Endothelial cell of umbilical vein (primary cell): Measurements from ENCODE around the gene AURKB. TPM values are rescaled to one million over a fixed set of nuclear protein-coding genes. Genes with fewer than 3 reads are reported as not detected.

ENCODE experiments used
- BruUV-seq: library from RNA; stranded (reverse); fragments of 400-500 nt; replicated peaks from 2 replicates; lab custom pipeline; 2021; lab: Mats Ljungman, UMichigan
- CTCF ChIA-PET: fragments of 300-600, 350-600 bp; sonication (Branson Sonifier 250); formaldehyde crosslinking; loops from one replicate; lab custom pipeline; 2021; ENCODE audit warnings: antibody characterized with exemption, inconsistent platforms; lab: Charles Lee
- POLR2A ChIA-PET: fragments of 300-600, 350-600 bp; sonication (Branson Sonifier 250); formaldehyde crosslinking; loops from one replicate; lab custom pipeline; 2021; ENCODE audit warnings: antibody characterized with exemption, inconsistent platforms; lab: Charles Lee
- DNase-seq: peaks from one replicate; pipeline ENCODE4 v3.0.0-alpha.2; 2011; ENCODE audit warnings: low read depth, low spot score
- FAIRE-seq: peaks from 2 replicates; lab custom pipeline; 2011; peaks lifted over from hg19 to GRCh38; lab: Jason Lieb, UNC
- H2AFZ ChIP-seq: 2 replicates; pipeline ENCODE4 v1.6.0; 2012; ENCODE audit warnings: low read depth, low read length, control low read depth, inconsistent platforms
- H3K27ac ChIP-seq: 2 replicates; pipeline ENCODE4 v1.5.1; 2011; ENCODE audit warnings: low read depth, mild to moderate bottlenecking, control low read depth, low read length, moderate library complexity; ENCODE audit not compliant: insufficient read depth
- H3K27me3 ChIP-seq, 2 experiments: 2 replicates each; pipeline versions ENCODE4 v1.6.0 to v1.6.1; 2011; ENCODE audit warnings: low read length in 2 of 2, mixed read lengths in 1 of 2; ENCODE audit not compliant: control insufficient read depth in 2 of 2, insufficient read depth in 2 of 2
- H3K36me3 ChIP-seq, 2 experiments: 2 replicates in 1 of 2; 3 replicates in 1 of 2; pipeline ENCODE4 v1.5.1; 2011; ENCODE audit warnings: low read length in 2 of 2, mild to moderate bottlenecking in 1 of 2, moderate library complexity in 1 of 2; ENCODE audit not compliant: control insufficient read depth in 2 of 2, insufficient read depth in 2 of 2; ENCODE audit errors: extremely low read depth in 1 of 2
- H3K4me1 ChIP-seq: 3 replicates; pipeline ENCODE4 v1.5.1; 2011; ENCODE audit warnings: mild to moderate bottlenecking, low read length; ENCODE audit not compliant: control insufficient read depth, insufficient read depth; ENCODE audit errors: extremely low read depth
- H3K4me2 ChIP-seq: 2 replicates; pipeline ENCODE4 v1.6.1; 2011; ENCODE audit warnings: low read length, control low read depth, mixed read lengths; ENCODE audit not compliant: insufficient read depth
- H3K4me3 ChIP-seq, 3 experiments: fragments of 200-600 bp in 1 of 3; sonication (generic), shearing (Covaris generic) in 1 of 3; replicated peaks in 1 of 3; 2 replicates each; pipeline ENCODE4 v1.5.1; 2011 to 2016; ENCODE audit warnings: control low read depth in 3 of 3, low read length in 3 of 3, mild to moderate bottlenecking in 2 of 3, inconsistent platforms in 1 of 3, low read depth in 1 of 3, moderate library complexity in 1 of 3; ENCODE audit not compliant: insufficient read depth in 1 of 3
- H3K79me2 ChIP-seq: 2 replicates; pipeline ENCODE4 v1.6.0; 2012; ENCODE audit warnings: low read length, inconsistent platforms; ENCODE audit not compliant: control insufficient read depth, insufficient read depth
- H3K9ac ChIP-seq: replicated peaks from 2 replicates; pipeline ENCODE3; 2011; ENCODE audit warnings: low read length, control low read depth; ENCODE audit not compliant: insufficient read depth; ENCODE audit errors: extremely low read depth
- H3K9me1 ChIP-seq: replicated peaks from 3 replicates; pipeline ENCODE4 v1.6.0; 2011; ENCODE audit warnings: mild to moderate bottlenecking, low read length; ENCODE audit not compliant: control insufficient read depth, insufficient read depth; ENCODE audit errors: extremely low read depth
- H3K9me3 ChIP-seq: replicated peaks from 2 replicates; pipeline ENCODE4 v1.5.1; 2012; ENCODE audit warnings: low read length, inconsistent platforms; ENCODE audit not compliant: control insufficient read depth, insufficient read depth
- H4K20me1 ChIP-seq: replicated peaks from 2 replicates; pipeline ENCODE3; 2011; ENCODE audit warnings: mild to moderate bottlenecking, low read length; ENCODE audit not compliant: control insufficient read depth, insufficient read depth; ENCODE audit errors: extremely low read depth
- CTCF ChIP-seq, 2 donors: IDR thresholded peaks; 1 replicate in 1 of 2; 2 replicates in 1 of 2; pipeline ENCODE4 v1.5.1; 2011; ENCODE audit warnings: low read length in 2 of 2, mild to moderate bottlenecking in 2 of 2, moderate library complexity in 2 of 2, control low read depth in 1 of 2, inconsistent platforms in 1 of 2, low read depth in 1 of 2; ENCODE audit not compliant: insufficient read depth in 1 of 2; ENCODE audit errors: extremely low read depth in 1 of 2
- EZH2 ChIP-seq: IDR thresholded peaks from 2 replicates; pipeline ENCODE4 v1.6.1; 2012; ENCODE audit warnings: borderline replicate concordance, low read depth, mild to moderate bottlenecking, moderate library complexity, low read length, inconsistent platforms; ENCODE audit not compliant: severe bottlenecking
- FOS ChIP-seq: IDR thresholded peaks from 2 replicates; pipeline ENCODE4 v1.6.1; 2011; ENCODE audit warnings: mild to moderate bottlenecking, low read length, moderate library complexity, borderline replicate concordance; ENCODE audit not compliant: insufficient read depth
- GATA2 ChIP-seq: IDR thresholded peaks from 2 replicates; pipeline ENCODE4 v1.7.0; 2011; ENCODE audit warnings: low read depth, mild to moderate bottlenecking, moderate library complexity, mixed read lengths, low read length; ENCODE audit not compliant: insufficient read length, insufficient read depth
- JUN ChIP-seq: IDR thresholded peaks from 2 replicates; pipeline ENCODE4 v1.6.1; 2011; ENCODE audit warnings: borderline replicate concordance, low read depth; ENCODE audit not compliant: insufficient read length, insufficient read depth
- MAX ChIP-seq: IDR thresholded peaks from 2 replicates; pipeline ENCODE4 v1.6.1; 2011; ENCODE audit not compliant: insufficient read depth, insufficient read length
- MYC ChIP-seq: IDR thresholded peaks from one replicate; pipeline ENCODE4 v1.6.1; 2011; ENCODE audit warnings: mild to moderate bottlenecking, low read depth, low read length
- POLR2A ChIP-seq: IDR thresholded peaks from 2 replicates; pipeline ENCODE4 v1.6.1; 2012; ENCODE audit warnings: low read depth, mild to moderate bottlenecking, control low read depth, low read length
- POLR2AphosphoS5 ChIP-seq: IDR thresholded peaks from 2 replicates; pipeline ENCODE4 v1.6.1; 2012; ENCODE audit warnings: low read depth, mild to moderate bottlenecking, control low read depth, low read length, moderate library complexity; ENCODE audit not compliant: insufficient read depth
- dilution Hi-C: fragments of 300-500 bp; cut with MboI; formaldehyde crosslinking; loops from one replicate; pipeline ENCODE4 v1.15.0; 2019; ENCODE audit warnings: low sequenced_read_pairs; ENCODE audit not compliant: extremely low pct_ligation_motif_present
- intact Hi-C: fragments of 100-400 bp; cut with micrococcal nuclease; formaldehyde crosslinking; loops from one replicate; pipeline ENCODE4 v1.10.0; 2022
- polyA plus RNA-seq, 4 experiments: library from polyadenylated mRNA; depleted of rRNA in 3 of 4; stranded (reverse) in 3 of 4; unstranded in 1 of 4; fragments of >200 nt; gene quantifications; 2 replicates each; pipeline versions ENCODE4 v1.2.1 to v1.2.3, GENCODE V29; 2011 to 2012; ENCODE audit warnings: missing spikeins in 1 of 4
- total RNA-seq: library from RNA; stranded (reverse); gene quantifications from 2 replicates; pipeline ENCODE4 v1.2.3, GENCODE V29; 2021

AURKB gene
- total and polyA plus RNA-seq, 2 donors (not counting 3 experiments of a cell fraction or from before 2014, with no cell fraction given) = 67.8 to 107 TPM

GRCh38 chr17:8173871-8174322 lies 36.5 kb downstream of the AURKB start:
- intact Hi-C loops = loop anchor here (1.0 to 2.0 kb wide), 4 partner anchors 11 to 36 kb away; no protein-coding TSS in a partner anchor
- peak overlapping the region; percentile 95 for H3K27ac ChIP-seq
- H3K4me2 ChIP-seq = peak overlapping the region; percentile 87
- no peaks in the 10 kb centered on the region for H3K79me2 ChIP-seq
- H3K4me1 ChIP-seq = peaks cover 23% of the 10 kb centered on the region
- dilution Hi-C loops = no loop called here
- H4K20me1 ChIP-seq = no peaks in the 10 kb centered on the region
- no peaks in the 10 kb centered on the region for H3K9me1 ChIP-seq
- POLR2A ChIA-PET = interaction anchor here (1.0 to 1.9 kb wide), 27 partner anchors 9 to 187 kb away, joined by 3 to 33 read pairs (median 8); partner anchors contain the start of genes ALOXE3, BORCS6, CTC1 and HES7
- H3K4me3 ChIP-seq = peak overlapping the region; percentile 5 to 68 (median 28)
- no peaks in the 10 kb centered on the region for H3K27me3 ChIP-seq
- no peaks in the 10 kb centered on the region for H3K9me3 ChIP-seq
- no peak for DNase-seq
- FAIRE-seq = no peak
- H3K36me3 ChIP-seq = no peaks in the 10 kb centered on the region
- BruUV-seq = no TSS peak
- H3K9ac ChIP-seq = peak overlapping the region; percentile 97
- TF ChIP-seq CTCF (IDR thresholded peaks at IDR 0.05; ENCODE audit: extremely low read depth in 1 of 2, insufficient read depth in 1 of 2, low read depth in 1 of 2, low read length in 2 of 2) (no peak), POLR2A (no peak), EZH2 (no peak), FOS (no peak), MAX (no peak), JUN (no peak), POLR2AphosphoS5 (no peak), MYC (no peak), GATA2 (no peak)
- CTCF ChIA-PET = interaction anchor here (0.9 to 1.4 kb wide), 8 partner anchors 9 to 81 kb away, joined by 3 to 10 read pairs (median 4); partner anchors contain the start of gene BORCS6
- H2AFZ ChIP-seq = peak overlapping the region; percentile 80
